ENCODE results near the gene LRFN3. TPM values are rescaled to one million over a fixed set of nuclear protein-coding genes. Genes with fewer than 3 reads are reported as not detected.

Gene LRFN3
- total and polyA plus RNA-seq, 9 donors, result 1.8 to 13.9 (median 8.7) TPM

GRCh38 chr19:35897706-35898451 lies 38.3 kb upstream of the LRFN3 start:
- WGBS (ENCODE audit: insufficient coverage), result 91% methylated on average over 12 of the region's 13 CpGs
- peak overlapping the region; percentile 64 for H3K4me3 ChIP-seq (ENCODE audit: low read length)
- no peaks in the 10 kb centered on the region for H3K9me3 ChIP-seq (replicated peaks; ENCODE audit: control insufficient read depth, low read depth, low read length)
- peaks cover 12% of the 10 kb centered on the region for H3K36me3 ChIP-seq (ENCODE audit: control insufficient read depth, insufficient read depth, low read length)
- no peak overlapping the region for H3K27ac ChIP-seq (ENCODE audit: low read length)
- peaks cover 13% of the 10 kb centered on the region for H3K27me3 ChIP-seq (ENCODE audit: control insufficient read depth, insufficient read depth, low read length)
- DNase-seq, result no peak
- peaks cover 14% of the 10 kb centered on the region for H3K4me1 ChIP-seq (ENCODE audit: control insufficient read depth, insufficient read depth, low read length)

DNA sequence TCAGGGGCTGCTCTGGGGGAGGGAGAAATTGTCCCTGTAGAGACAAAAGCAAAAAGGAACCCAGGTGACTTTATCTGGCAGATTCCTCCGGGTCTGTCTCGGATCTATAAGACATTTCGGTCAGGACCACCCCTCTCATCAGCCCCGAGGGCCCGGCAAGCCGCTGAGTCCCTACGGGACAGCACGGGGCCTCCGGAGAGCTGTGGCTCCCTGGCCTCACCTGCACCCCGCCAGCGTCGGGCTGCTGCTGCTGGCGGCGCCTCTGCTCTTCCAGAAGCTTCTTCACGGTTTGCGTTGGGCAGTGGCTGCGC lies 37.7 kb upstream of the LRFN3 start:
- Histone ChIP-seq H3K4me1 (ENCODE audit: control insufficient read depth, insufficient read depth, low read length) (peaks cover 14% of the 10 kb centered on the region), H3K27ac (ENCODE audit: low read length) (peak overlapping the region; percentile 87), H3K9me3 (replicated peaks; ENCODE audit: control insufficient read depth, low read depth, low read length) (no peaks in the 10 kb centered on the region), H3K36me3 (ENCODE audit: control insufficient read depth, insufficient read depth, low read length) (peaks cover 12% of the 10 kb centered on the region), H3K4me3 (ENCODE audit: low read length) (peak overlapping the region; percentile 64), H3K27me3 (ENCODE audit: control insufficient read depth, insufficient read depth, low read length) (peaks cover 19% of the 10 kb centered on the region)
- no peak for DNase-seq
- 3% methylated on average over 9 of the region's 17 CpGs for WGBS (ENCODE audit: insufficient coverage)

GRCh38 chr19:35899547-35900214 lies 36.5 kb upstream of the LRFN3 start:
- Histone ChIP-seq H3K27me3 (ENCODE audit: control insufficient read depth, insufficient read depth, low read length) (peaks cover 27% of the 10 kb centered on the region), H3K4me1 (ENCODE audit: control insufficient read depth, insufficient read depth, low read length) (peaks cover 14% of the 10 kb centered on the region), H3K27ac (ENCODE audit: low read length) (peak overlapping the region; percentile 87), H3K36me3 (ENCODE audit: control insufficient read depth, insufficient read depth, low read length) (peaks cover 12% of the 10 kb centered on the region), H3K9me3 (replicated peaks; ENCODE audit: control insufficient read depth, low read depth, low read length) (no peaks in the 10 kb centered on the region), H3K4me3 (ENCODE audit: low read length) (peak overlapping the region; percentile 64)
- WGBS (ENCODE audit: insufficient coverage), result 0% methylated on average over 16 of the region's 43 CpGs
- peak; percentile 93 for DNase-seq

- no peaks in the 10 kb centered on the region for H3K9me3 ChIP-seq (replicated peaks; ENCODE audit: control insufficient read depth, low read depth, low read length)
- H3K4me1 ChIP-seq (ENCODE audit: control insufficient read depth, insufficient read depth, low read length), result peaks cover 14% of the 10 kb centered on the region
- DNase-seq, result no peak
- no peak overlapping the region for H3K27ac ChIP-seq (ENCODE audit: low read length)
- H3K27me3 ChIP-seq (ENCODE audit: control insufficient read depth, insufficient read depth, low read length), result peaks cover 27% of the 10 kb centered on the region
- H3K36me3 ChIP-seq (ENCODE audit: control insufficient read depth, insufficient read depth, low read length), result peaks cover 6% of the 10 kb centered on the region
- 40% methylated on average over 1 of the region's 2 CpGs for WGBS (ENCODE audit: insufficient coverage)
- H3K4me3 ChIP-seq (ENCODE audit: low read length), result no peak overlapping the region
Observed at GRCh38 chr19:35901055-35901644, 35.0 kb upstream of the LRFN3 start.

GRCh38 chr19:35901854-35902661 lies 34.1 kb upstream of the LRFN3 start, which contains the start of gene HCST:
Gene HCST, plus strand, starts transcription at chr19:35902529. Its CDS starts 65 bp downstream, at chr19:35902594.
- H3K27ac ChIP-seq (ENCODE audit: low read length), result peak within 1 kb of the TSS; percentile 71
- DNase-seq, result peak; percentile 52
- 24% methylated on average over 6 of the region's 6 CpGs for WGBS (ENCODE audit: insufficient coverage)
- peaks cover 14% of the 10 kb centered on the region for H3K4me1 ChIP-seq (ENCODE audit: control insufficient read depth, insufficient read depth, low read length)
- H3K27me3 ChIP-seq (ENCODE audit: control insufficient read depth, insufficient read depth, low read length), result peaks cover 27% of the 10 kb centered on the region
- peaks cover 4% of the 10 kb centered on the region for H3K36me3 ChIP-seq (ENCODE audit: control insufficient read depth, insufficient read depth, low read length)
- H3K9me3 ChIP-seq (replicated peaks; ENCODE audit: control insufficient read depth, low read depth, low read length), result no peaks in the 10 kb centered on the region
- H3K4me3 ChIP-seq (ENCODE audit: low read length), result peak within 1 kb of the TSS; percentile 24

DNA sequence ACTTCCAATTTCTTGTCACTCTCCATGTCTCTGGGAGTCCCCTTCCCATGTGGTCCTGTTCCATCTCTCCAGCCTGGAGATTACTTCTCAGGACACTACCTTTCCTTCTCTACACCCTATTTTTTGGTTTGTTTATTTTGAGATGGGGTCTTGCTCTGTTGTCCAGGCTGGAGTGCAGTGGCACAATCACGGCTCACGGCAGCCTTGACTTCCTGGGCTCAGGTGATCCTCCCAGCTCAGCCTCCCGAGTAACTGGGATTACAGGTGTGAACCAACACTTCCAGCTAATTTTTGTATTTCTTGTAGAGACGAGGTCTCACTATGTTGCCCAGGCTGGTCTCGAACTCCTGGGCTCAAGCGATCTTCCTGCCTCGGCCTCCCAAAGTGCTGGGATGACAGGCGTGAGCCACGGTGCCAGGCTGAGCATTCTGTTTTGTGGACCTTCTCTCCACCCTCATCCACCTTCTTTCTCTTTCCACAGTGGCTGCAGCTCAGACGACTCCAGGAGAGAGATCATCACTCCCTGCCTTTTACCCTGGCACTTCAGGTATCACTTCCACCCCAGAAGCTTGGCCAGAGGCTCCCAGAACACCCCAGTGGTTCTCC lies 33.2 kb upstream of the LRFN3 start:
- no peak for DNase-seq
- 73% methylated on average over 10 of the region's 10 CpGs for WGBS (ENCODE audit: insufficient coverage)
- Histone ChIP-seq H3K4me3 (ENCODE audit: low read length) (peak overlapping the region; percentile 24), H3K9me3 (replicated peaks; ENCODE audit: control insufficient read depth, low read depth, low read length) (no peaks in the 10 kb centered on the region), H3K36me3 (ENCODE audit: control insufficient read depth, insufficient read depth, low read length) (peaks cover under 1% of the 10 kb centered on the region), H3K4me1 (ENCODE audit: control insufficient read depth, insufficient read depth, low read length) (peaks cover 14% of the 10 kb centered on the region), H3K27ac (ENCODE audit: low read length) (peak overlapping the region; percentile 71), H3K27me3 (ENCODE audit: control insufficient read depth, insufficient read depth, low read length) (peaks cover 27% of the 10 kb centered on the region)

- Histone ChIP-seq H3K27me3 (ENCODE audit: control insufficient read depth, insufficient read depth, low read length) (peaks cover 27% of the 10 kb centered on the region), H3K9me3 (replicated peaks; ENCODE audit: control insufficient read depth, low read depth, low read length) (no peaks in the 10 kb centered on the region), H3K4me1 (ENCODE audit: control insufficient read depth, insufficient read depth, low read length) (peaks cover 9% of the 10 kb centered on the region), H3K4me3 (ENCODE audit: low read length) (peak overlapping the region; percentile 2), H3K27ac (ENCODE audit: low read length) (peak overlapping the region; percentile 71), H3K36me3 (ENCODE audit: control insufficient read depth, insufficient read depth, low read length) (no peaks in the 10 kb centered on the region)
- DNase-seq, result peak; percentile 80
- WGBS (ENCODE audit: insufficient coverage), result 1% methylated on average over 23 of the region's 24 CpGs
Observed at GRCh38 chr19:35903550-35904179, 32.5 kb upstream of the LRFN3 start.

DNA sequence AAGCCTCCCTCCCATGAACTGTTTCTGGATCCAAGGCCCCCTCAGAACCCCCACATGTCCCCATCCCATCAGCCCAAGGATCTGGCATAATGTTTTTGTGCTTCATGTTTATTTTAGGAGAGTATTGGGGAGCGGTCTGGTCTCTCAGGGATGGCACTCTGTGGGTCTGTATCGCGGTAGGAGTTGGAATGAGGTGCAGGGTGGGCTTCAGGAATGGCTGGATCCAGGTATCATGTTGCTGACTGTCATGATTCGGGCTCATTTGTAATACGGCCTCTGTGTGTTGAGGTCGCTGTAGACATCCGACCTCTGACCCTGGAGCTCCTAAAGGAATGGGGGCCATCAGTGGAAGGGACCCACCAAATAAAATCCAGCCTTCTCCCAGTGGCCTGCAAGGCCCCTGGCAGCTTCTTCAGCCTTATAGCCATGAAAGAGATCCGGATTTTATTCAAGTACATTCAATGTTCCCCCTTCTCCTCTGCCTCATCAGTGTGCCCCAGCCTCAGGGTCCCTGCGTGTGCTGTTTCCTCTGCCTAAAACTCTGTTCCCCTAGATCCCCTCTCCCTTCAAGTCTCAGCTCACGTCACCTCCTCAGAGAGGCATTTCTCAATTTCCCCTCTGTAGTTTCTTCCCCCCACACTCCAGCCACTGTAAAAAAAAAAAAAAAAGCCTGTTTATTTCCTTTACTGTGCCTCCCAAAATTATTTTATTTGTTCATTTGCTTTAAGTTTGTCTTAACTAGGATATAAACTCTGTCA lies 31.7 kb upstream of the LRFN3 start:
- 80% methylated on average over 9 of the region's 10 CpGs for WGBS (ENCODE audit: insufficient coverage)
- Histone ChIP-seq H3K27ac (ENCODE audit: low read length) (peak overlapping the region; percentile 29), H3K36me3 (ENCODE audit: control insufficient read depth, insufficient read depth, low read length) (no peaks in the 10 kb centered on the region), H3K9me3 (replicated peaks; ENCODE audit: control insufficient read depth, low read depth, low read length) (no peaks in the 10 kb centered on the region), H3K4me1 (ENCODE audit: control insufficient read depth, insufficient read depth, low read length) (peaks cover 3% of the 10 kb centered on the region), H3K4me3 (ENCODE audit: low read length) (no peak overlapping the region), H3K27me3 (ENCODE audit: control insufficient read depth, insufficient read depth, low read length) (peaks cover 25% of the 10 kb centered on the region)
- peak; percentile 35 for DNase-seq
